Activated CD4-positive, alpha-beta T cell treated with anti-CD3 and anti-CD28 coated beads for 4 hours (primary cell): Measurements from ENCODE around the gene NKAIN2.
A peak's percentile ranks its signal among the peaks of the same experiment; 100 is the strongest.

Experiments
- DNase-seq, 2 donors: peaks; one replicate each; pipeline ENCODE4 v3.0.0-alpha.2; 2020

NKAIN2 gene

DNA sequence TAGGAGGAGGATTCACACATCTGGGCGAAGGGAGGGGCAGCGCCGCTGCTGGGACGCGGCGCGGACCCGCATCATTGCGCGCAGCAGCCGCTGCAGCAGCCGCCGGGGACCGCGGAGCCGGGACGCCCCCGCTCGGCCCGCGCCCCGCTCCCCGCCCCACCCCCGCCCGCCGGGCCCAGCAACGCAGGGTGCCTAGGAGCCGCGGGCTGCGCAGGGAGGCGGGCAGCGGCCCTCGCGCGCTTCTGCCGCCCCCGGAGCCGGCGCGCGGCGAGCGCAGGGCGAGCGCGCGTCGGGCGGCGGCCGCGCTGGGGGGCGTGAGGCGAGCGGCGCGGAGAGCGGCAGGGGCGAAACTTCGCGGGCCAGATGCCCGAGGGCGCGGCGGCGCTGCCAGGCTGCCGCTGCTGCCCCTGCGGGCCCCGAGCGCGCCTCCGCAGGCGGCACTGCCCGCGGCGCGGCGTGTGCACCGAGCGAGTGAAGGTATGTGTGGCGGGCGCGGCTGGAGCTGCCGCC lies at the start of gene NKAIN2:
NKAIN2 (plus strand) TSS at position 362 of the 510 bp plus-strand sequence.
- no peak for DNase-seq

DNA sequence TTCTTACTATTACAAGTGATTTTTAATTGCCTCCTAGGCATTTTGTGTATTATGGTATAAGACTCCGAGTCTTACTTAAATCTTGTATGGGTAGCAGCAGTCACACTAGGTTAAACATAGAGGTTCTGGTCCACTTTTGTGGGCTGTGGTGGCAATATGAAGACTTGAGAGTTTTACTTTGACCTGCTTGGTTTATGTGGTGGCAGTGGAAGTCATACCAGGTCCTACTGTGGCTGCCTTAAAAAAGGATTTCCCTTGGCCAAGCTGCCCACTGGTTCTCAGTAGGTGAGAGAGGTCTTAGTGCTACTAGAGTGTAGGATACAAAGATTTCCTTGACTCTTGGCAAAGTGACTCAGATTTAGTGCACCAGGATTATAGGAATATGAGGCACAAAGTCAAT lies 44.2 kb upstream of the NKAIN2 start:
- DNase-seq: no peak

DNA sequence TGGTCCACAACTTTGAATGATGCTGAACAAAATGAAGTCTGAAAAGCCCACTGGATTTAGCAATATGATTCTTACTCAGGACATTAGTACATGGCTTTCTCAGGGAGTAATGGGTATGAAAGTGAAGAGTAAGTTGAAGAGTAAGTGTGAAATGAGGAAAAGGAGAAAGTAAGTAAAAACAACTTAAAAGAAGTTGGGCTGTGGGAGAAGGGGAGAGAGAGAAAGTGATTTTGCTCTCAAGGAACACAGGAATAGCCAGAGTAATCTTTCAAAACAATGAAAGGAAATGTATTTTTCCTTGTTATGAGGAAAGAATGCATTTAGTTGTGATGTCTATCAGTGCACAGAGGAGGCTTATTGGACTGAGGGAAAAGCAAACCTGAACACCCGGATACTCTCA lies 39.8 kb upstream of the NKAIN2 start:
- DNase-seq: no peak

DNA sequence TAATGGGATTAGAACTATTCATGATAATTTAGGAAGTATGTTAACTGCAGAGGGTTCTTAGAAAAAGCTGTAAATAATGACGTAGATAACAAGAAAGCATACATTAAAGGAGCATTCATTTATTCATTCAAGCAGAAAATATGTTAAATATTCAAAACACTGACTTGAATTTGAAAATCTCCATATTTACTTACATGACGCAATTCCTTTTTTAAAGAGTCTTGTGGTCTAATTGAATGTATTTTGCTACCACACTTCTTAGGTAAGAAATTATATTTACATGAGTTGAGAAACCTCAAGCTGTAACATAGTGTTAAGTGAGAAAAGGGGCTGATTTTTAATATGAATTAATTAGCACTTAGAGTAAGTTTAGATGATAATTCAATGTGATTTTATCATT lies 38.9 kb upstream of the NKAIN2 start:
- DNase-seq: no peak

DNA sequence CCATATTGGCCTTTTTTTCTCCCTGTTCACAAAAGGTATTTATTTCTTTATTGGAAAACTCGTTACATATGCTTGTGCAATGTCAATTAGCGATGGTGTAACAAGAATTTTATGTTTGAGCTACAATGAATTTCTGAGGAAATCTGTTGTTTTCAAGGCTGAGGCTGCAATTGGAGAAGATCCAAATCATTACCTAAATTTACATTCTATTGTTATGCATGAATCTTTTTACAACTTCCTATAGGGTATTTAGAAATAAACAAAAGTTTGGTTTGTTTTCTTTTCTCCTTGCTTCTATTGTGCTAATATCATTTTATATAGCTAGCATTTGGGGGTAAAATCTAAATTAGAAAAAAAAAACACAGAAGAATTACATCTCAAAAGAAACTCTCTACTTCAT lies 34.7 kb upstream of the NKAIN2 start:
- no peak for DNase-seq

DNA sequence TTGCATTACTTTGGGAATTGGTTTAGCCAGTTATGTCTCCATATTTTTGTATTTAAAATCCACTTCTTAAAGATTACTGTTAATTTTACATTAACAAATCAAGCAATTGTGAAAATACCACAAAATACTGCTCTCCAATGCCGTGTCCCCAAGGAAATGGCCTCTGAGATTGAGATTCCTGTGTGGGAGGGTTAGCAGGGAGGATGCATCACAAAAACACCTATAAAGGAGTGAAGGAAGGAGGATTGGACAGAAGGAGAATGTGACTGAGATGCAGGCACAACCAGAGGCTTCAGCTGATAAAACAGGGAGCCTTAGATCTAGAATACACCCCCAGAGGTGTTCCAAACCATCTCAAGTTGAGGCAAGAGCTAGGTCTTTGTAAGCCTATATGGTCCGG lies 34.2 kb upstream of the NKAIN2 start:
- DNase-seq: no peak

DNA sequence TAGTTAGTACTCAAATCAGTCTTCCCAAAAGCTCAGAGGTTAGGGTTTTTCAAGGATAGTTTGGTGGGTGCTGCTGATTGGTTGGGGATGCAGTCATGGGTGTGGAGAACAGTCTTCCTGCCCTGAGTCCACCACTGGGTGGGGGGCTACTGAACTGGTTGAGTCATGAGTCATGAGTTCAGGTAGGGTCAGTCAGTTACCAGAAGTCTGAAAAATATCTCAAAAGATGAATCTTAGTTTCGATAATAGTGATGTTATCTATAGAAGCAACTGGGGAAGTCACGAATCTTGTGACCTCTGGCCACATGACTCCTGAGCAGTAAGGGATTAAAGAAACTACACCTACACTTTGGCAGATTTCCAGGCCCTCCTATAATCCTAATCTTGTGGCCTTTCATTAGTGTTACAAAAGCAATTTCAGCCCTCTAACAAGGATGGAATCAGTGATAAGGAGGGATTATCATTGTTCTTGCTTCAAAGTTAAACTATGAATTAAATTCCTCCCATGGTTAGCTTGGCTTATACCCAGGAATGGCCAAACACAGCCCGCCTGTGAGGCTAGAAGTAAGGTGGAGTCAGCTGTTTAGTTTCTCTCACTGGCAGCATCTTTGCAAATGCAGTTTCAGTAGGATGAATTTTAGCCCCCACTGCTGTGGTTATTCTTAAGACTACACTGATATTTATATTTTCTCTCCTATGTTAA lies 33.3 kb upstream of the NKAIN2 start:
- DNase-seq: no peak

DNA sequence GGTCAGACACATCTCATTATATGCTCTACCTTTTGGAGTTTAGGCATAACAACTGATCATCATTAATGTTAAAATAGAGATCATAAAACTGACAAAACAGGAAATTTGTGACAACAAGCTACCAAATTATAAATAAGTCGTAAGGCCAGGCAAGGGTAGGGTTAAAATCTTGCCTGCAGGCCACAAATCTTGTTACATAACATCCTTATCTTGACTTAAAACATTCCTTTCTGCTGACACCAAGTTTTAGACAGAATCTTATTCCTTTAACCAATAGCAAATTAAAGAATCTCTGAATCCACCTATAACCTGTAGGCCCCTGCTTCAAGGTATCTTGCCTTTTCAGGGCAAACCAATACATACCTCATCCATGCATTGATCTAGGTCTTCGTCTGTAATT lies 32.5 kb upstream of the NKAIN2 start:
- no peak for DNase-seq

DNA sequence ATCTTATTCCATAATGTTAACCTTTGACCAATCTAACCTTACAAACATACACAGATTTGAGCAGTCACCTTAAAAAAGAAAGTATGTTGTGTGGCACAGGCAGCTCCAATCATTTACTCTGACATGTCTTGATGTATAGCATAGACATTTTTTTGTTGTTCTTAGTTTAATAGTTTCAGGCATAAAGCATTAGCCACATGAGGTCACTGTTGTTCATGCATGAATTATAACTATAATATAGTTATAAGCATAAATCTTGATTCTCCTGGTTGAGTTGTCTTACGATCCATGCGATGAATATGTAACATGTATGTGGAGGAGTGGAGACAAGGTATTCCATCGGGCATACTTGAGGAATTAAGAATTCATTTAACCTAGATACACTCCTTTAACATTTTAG lies 26.1 kb upstream of the NKAIN2 start:
- no peak for DNase-seq

DNA sequence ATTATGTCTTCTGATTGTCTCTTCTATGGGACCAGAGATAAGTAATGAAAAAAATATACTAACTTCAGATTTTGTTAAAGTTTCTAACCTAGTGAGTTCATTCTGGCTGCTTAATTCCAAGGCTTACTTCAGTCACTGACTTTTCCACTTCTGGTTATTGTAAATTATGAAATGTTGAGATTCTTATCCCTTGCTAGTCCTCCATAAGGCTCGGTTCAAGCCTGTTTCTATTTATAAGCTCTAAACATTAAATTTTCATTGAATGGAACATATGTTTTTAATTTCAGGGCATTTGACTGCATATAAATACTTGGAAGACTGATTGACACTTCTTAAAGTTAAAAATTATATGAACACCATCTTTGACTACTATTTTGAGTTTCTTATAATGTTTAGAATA lies 23.6 kb upstream of the NKAIN2 start:
- DNase-seq: no peak

DNA sequence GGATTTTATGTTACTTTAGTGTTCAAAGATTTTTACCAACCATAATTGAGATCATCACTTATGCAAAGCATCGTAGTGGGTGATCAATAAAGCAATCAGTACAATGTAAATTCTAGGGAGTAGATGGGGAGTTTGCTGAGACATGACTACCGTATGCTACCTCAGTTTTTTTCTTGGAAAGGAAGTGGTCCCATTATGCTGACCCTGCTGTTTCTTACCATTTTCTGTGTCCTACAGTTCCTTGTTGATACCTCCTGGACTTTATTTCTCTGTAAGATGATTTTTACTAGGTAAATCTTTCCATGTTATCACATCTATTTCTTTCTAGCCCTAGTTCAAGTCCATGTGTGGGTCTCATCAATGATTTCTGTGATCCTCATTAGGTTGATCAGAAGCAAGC lies 19.3 kb upstream of the NKAIN2 start:
- no peak for DNase-seq

DNA sequence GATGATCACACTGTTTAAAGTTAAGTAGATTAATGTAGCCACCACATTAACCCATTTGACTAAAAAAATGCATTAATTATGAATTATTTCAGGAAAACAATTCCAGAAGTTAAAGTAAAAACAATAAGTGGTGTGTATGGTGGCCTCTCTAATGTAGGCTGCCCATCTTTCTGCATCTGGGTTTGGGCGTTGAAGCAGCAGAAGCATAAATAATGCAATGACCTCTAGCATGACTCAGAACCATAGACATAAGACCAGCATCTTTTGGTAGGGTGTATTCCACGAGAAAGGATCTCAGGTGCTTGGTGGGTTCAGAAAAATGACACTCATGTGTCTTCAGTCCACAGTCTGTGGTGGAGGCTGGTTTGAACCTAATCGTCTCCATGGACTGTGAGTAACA lies 18.6 kb upstream of the NKAIN2 start:
- DNase-seq: no peak

DNA sequence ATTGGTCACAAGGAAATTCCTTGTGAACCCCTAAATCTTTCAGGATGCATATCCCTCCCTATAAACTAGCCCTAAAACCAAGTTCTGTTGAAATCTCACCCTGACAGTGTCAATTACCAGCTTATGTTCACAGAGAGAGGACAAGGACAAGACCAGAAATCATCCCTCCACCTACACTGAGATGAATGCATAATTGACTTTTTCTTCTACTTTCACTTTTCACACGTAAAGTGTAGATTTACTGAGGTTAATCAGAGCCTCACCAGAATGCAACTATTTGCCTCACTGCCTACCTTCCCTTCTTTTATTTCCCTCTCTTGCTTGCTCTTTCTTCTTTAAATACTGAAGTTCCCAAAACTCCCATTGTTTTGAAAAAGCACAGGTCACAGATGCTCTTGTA lies 15.3 kb upstream of the NKAIN2 start:
- no peak for DNase-seq

DNA sequence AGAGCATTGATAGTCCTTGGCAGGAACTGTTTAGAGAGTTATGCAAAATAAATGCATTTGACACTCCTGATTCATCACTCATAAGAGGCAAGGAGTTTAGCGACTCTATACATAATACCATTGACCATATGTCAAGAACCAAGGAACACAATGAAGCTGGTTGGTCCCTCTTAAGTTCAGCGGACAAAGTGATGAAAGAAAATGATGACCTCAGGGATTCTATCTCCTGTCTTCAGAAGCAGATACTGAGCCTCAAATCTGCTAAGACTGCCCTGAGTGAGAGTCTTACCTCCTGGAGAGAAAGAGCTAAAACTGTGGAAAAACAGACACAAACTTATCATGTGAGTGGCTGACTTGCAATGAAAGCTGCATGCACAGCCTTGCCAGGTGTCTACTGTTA lies 9.5 kb upstream of the NKAIN2 start:
- DNase-seq: no peak

DNA sequence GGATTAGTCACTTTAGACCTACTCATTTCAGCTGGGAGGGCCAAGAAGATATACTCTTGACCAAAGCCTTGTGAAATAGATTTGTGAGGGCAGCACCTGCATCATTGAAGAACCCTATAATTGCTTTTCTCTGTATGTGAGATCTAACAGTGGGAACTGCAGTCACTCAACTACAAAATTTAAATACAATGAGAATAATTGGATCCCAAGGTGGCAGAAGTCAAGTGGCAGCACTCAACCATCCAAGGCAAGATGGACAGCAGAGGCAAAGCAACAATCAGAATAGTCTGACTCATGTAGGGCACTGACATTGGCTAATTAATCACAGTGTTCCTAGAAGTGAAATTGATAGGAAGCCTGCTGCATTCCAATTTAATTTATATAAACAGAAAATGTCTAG lies 8.9 kb upstream of the NKAIN2 start:
- no peak for DNase-seq

DNA sequence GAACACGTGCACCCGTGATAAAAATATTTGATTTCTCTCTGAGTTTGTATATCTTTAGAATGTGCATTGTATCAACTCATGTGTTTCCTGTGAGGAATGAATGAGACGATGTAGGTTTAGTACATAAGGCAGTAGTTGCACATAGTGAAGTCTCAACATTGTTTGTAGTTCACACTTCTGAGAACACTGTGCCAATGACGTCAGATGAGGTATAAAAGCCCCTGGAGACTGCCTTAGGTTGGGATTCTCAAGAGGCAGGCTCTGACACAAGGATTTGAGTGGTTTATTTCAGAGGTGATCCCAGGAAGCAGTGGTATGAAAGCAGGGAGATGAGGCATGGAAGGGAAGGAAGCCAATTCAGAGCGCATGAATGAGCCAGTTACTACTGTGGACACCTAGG lies 2.6 kb upstream of the NKAIN2 start:
- no peak for DNase-seq

DNA sequence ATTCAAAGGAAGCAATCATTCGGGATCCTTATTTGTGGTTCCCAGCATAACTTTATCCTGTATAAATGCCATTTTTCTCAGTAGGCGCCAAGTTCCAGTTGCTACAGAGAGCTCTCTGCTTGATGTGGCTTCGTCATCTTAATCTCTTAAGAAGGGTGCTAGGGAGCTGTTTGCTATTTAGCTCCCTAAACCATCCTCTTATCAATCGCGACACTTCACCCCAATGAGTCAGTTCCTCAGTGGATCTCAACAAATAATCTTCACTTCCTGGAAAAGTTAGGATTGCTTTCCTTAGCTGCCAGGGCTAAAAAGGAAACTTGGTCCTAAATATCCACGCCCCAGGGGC lies 1.3 kb upstream of the NKAIN2 start:
- DNase-seq: no peak

DNA sequence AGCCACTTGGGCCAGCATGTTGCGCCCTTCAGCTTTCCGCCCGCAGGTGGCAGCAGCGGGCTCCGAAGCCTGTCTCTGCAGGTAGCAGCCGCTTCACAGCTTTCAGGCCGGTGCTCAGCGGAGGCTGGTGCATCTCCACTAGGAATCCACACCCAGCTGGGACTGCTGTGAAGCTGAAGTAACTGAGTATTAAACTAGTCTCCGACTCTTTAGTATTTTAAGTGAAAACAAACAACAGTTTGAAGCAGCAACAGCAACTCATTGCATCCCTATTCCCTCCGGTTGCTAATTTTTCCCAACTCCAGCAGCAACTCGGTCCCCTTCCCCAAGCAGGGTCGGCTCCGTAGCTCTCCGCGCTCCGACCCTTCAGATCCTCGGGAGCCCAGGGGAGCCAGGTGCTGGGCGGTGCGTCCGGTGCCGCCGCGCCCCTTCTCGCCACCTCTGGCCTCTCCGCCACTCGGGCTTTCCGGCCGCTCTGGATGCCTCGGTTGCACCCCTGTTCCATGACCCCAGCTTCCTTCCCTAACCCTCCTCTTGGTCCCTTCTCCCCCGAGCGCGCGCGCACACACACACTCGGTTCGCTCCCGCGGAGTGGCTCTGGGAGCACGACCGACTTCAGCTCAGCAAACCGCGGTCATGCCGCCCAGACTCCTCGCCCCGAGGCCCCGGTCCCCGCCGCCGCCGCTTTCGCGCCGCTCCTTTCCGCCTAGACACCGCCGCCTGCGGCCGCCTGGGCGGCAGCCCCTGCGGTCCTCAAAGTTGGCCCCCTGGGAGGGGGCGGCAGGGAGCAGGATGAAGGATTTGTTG lies 765 bp upstream of the NKAIN2 start:
- DNase-seq: peak; percentile 20 to 23

DNA sequence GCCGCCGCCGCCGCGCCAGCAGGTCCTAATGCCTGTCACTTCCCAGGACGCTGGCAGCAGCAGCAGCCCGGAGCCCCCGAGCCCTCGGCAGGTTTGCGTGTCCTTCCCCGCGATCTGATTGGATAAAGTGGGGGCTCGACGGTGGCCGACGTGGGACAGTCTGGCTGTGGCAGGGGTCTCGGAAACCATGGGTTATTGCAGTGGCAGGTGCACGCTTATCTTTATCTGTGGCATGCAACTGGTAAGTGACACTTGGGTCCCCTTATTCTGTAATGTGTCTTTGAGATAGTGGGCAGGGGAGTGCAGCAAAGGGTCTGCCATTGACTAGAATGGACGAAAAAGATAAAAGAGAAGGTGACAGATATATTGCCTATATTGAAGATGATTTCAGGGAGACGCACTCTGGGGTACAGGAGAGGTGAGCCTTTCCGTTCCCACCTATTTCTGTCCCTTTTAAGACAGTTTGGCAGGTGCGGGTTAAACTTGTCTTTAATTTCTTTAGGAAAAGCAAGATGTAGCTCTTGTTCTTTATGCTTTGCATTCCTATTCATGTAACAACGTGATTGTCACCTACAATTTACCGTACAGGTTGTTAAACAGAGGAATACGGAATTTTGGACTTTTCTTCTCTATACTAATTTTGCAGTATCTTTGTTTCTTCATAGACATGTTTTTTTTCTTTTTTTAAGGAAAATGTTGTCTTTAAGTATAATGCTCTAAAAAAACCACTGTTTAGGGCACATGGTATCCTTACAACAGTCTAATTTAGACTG lies 535 bp downstream of the NKAIN2 start:
- no peak for DNase-seq

DNA sequence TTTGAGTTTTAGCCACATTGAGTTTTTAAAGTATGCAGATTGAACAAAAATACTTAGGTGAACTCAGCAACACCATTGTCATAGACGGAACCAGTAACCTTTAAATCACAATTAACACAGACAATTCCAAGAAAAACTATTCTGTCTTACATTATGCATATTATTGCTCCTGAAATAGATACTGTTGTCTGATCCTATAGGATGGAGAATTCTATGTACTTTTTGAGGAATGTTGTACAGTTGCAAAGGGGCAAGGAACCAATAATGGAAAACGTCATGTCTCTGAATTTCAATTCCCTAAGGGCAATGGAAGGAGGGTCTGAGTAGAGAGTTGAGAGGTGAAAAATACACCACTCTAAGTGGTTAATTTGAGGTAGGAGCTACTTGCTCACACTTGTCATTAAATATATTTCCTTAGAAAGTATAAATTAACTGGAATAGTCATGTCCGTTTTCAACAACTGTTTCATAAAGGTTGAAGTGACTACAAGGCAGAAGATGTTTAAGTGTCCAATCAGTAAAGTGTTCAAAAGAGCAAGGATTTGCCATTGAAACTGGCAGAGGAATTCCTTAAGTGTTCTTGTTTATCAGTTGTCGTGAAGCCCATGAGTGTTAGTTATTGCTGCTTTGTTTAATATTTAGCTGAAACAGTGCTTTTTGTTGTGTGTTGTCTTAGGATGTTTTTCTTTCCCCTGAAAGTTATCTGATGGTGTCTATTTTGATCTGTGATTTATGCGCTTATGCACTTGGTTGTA lies 1.3 kb downstream of the NKAIN2 start:
- DNase-seq: no peak

DNA sequence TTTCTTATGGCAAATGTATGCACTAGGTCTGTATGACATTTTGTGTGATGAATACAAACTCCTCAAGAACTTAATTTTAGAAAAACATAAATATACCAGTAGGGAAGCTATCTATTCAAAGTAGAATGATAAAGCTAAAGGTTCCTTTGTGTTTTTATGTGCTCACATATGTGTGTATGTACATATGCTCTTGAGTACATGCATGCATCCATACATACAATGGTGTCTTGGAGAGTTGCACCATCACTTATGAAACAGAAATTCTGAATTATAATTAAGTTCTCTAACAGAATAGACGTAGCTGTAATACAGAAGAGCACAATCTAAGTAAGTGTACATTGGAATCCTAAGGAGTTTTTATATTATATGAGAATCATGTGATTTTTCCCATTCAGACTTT lies 2.3 kb downstream of the NKAIN2 start:
- DNase-seq: no peak

DNA sequence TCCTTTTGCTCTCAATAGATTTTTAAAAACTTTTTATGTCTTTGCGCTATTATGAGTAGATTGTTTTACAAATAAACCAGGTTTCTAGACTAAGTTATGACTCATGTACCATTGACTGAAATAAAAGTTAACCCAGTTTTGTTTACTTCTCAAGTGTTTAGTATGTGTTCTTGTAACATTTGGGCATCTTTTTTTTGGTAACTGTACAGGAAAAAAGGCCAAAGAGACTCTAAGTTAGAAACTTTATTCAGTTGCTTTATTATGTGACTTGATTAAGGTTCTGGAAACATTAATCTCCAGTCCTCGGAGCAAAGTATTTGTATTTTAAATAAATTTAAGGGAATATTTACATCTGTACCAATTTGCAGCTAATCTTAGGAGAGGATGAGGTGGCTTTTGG lies 2.9 kb downstream of the NKAIN2 start:
- no peak for DNase-seq

DNA sequence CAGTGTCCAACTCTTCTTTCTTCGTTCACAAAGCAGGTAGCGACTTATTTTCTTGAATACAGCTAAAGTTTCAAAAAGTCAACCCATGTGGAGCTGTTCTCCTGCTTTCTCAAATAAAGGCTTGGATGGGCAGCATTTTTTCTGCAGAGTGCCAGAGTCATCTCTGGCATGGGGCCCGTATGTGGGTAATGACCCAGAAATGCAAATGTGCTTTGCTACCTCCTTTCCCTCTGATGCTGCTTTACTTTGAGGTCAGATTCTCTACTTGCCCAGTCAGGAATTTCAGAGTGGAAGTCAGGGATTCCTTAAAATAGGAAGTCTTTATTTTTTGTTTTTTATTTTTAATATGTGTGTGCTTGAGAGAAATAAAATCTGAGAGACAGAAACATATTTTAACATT lies 4.9 kb downstream of the NKAIN2 start:
- no peak for DNase-seq
